DMS114 treated with DMSO at 0.1 percent for 48 hours (cell line): Measurements from ENCODE around the gene PCDHGB4.
"Not testable (repeated sequence)": the region's sequence is repeated elsewhere in the genome, so short reads cannot be mapped to it uniquely, and the experiment has no call there.

ENCODE experiments used
- DNase-seq: peaks from one replicate; lab custom pipeline; 2025; ENCODE audit not compliant: unreplicated experiment; lab: John Stamatoyannopoulos, UW

PCDHGB4 gene

GRCh38 chr5:141387557-141388311, at the start of gene PCDHGB4:
PCDHGB4 (plus strand) TSS chr5:141387698; CDS start chr5:141387885, 187 bp downstream.
- DNase-seq = not testable (repeated sequence)

GRCh38 chr5:141338538-141339306, 48.8 kb upstream of the PCDHGB4 start, which contains the start of gene PCDHGA2:
PCDHGA2 (plus strand) TSS chr5:141338760.
- DNase-seq = no peak

- DNase-seq = not testable (repeated sequence)
Measured at GRCh38 chr5:141340781-141341354, 46.6 kb upstream of the PCDHGB4 start.

GRCh38 chr5:141342773-141343172, 44.7 kb upstream of the PCDHGB4 start:
- DNase-seq = no peak

GRCh38 chr5:141343242-141343952, 44.1 kb upstream of the PCDHGB4 start, which contains the start of gene PCDHGA3:
PCDHGA3 (plus strand) TSS chr5:141343829; CDS start chr5:141344034, 205 bp downstream.
- DNase-seq = peak; percentile 76

GRCh38 chr5:141343953-141344463, 43.5 kb upstream of the PCDHGB4 start:
- DNase-seq = peak; percentile 52

GRCh38 chr5:141345327-141345726, 42.2 kb upstream of the PCDHGB4 start:
- DNase-seq = no peak

- not testable (repeated sequence) for DNase-seq
Measured at GRCh38 chr5:141346017-141346416, 41.5 kb upstream of the PCDHGB4 start.

- DNase-seq = no peak
Measured at GRCh38 chr5:141349917-141350619, 37.4 kb upstream of the PCDHGB4 start, which contains the start of gene PCDHGB1. PCDHGB1 (plus strand) TSS chr5:141350099; CDS start chr5:141350261, 162 bp downstream.

GRCh38 chr5:141351591-141351990, 35.9 kb upstream of the PCDHGB4 start:
- DNase-seq = no peak

- no peak for DNase-seq
Measured at GRCh38 chr5:141354900-141355469, 32.5 kb upstream of the PCDHGB4 start, which contains the start of gene PCDHGA4. PCDHGA4 (plus strand) TSS chr5:141355021; CDS start chr5:141355108, 87 bp downstream.

GRCh38 chr5:141355641-141356040, 31.9 kb upstream of the PCDHGB4 start:
- DNase-seq = no peak

GRCh38 chr5:141356133-141356532, 31.4 kb upstream of the PCDHGB4 start:
- DNase-seq = no peak

GRCh38 chr5:141356950-141357349, 30.5 kb upstream of the PCDHGB4 start:
- no peak for DNase-seq

- no peak for DNase-seq
Measured at GRCh38 chr5:141359790-141360426, 27.6 kb upstream of the PCDHGB4 start, which contains the start of gene PCDHGB2. PCDHGB2 (plus strand) TSS chr5:141359994; CDS start chr5:141360136, 142 bp downstream.

- DNase-seq = no peak
Measured at GRCh38 chr5:141360685-141361084, 26.8 kb upstream of the PCDHGB4 start.

GRCh38 chr5:141362719-141363118, 24.8 kb upstream of the PCDHGB4 start:
- no peak for DNase-seq

- peak; percentile 36 for DNase-seq
Measured at GRCh38 chr5:141363952-141364660, 23.4 kb upstream of the PCDHGB4 start, which contains the start of gene PCDHGA5. PCDHGA5 (plus strand) TSS chr5:141364162; CDS start chr5:141364331, 169 bp downstream.
